Body of pancreas (tissue), 4 donors: ENCODE results near the gene C1QTNF6.

Experiments used
- POLR2A ChIP-seq, 3 donors: fragments of 450-650 bp; IDR thresholded peaks; one replicate each; pipeline ENCODE4 v1.6.1; 2016; ENCODE audit warnings: antibody characterized with exemption in 3 of 3, mild to moderate bottlenecking in 2 of 3
- TF ChIP-seq, protein P1 (sequence below), 7 experiments: fragments of 450-650 bp in 4 of 7; fragments of 200-600 bp in 3 of 7; sonication (generic) in 3 of 7; IDR thresholded peaks; one replicate each; pipeline ENCODE4 v1.5.1; 2016 to 2019; ENCODE audit warnings: antibody characterized with exemption in 7 of 7

DNA sequence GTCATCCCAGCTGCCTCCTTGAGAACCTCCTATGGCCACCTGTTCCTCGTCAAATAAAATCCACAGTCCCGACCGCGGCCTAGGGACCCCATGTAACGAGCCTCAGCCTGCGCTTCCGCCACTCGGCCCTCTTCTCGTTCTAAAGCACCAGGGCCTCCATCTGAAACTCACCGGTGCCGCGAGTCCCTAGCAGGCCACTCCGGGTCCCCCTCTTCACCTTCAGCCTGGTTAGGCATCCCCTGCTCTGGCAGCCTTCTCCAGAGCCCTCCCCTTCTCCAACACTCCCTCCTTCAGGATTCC lies 26.6 kb upstream of the C1QTNF6 start:
- TF ChIP-seq, protein P1, sequence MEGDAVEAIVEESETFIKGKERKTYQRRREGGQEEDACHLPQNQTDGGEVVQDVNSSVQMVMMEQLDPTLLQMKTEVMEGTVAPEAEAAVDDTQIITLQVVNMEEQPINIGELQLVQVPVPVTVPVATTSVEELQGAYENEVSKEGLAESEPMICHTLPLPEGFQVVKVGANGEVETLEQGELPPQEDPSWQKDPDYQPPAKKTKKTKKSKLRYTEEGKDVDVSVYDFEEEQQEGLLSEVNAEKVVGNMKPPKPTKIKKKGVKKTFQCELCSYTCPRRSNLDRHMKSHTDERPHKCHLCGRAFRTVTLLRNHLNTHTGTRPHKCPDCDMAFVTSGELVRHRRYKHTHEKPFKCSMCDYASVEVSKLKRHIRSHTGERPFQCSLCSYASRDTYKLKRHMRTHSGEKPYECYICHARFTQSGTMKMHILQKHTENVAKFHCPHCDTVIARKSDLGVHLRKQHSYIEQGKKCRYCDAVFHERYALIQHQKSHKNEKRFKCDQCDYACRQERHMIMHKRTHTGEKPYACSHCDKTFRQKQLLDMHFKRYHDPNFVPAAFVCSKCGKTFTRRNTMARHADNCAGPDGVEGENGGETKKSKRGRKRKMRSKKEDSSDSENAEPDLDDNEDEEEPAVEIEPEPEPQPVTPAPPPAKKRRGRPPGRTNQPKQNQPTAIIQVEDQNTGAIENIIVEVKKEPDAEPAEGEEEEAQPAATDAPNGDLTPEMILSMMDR (IDR thresholded peaks at IDR 0.05) = no peak
- TF ChIP-seq POLR2A (IDR thresholded peaks at IDR 0.05) = no peak
